Stimulated activated CD4-positive, alpha-beta T cell treated with anti-CD3 and anti-CD28 coated beads, Interleukin-12 subunit alpha, Interleukin-12 subunit beta, amount 100 ng/mL, for 48 hours (primary cell): ENCODE data around the gene PRAF2.
A peak's percentile ranks its signal among the peaks of the same experiment; 100 is the strongest.

Experiments
- DNase-seq, 3 donors: peaks; one replicate each; pipeline ENCODE4 v3.0.0-alpha.2; 2020; ENCODE audit warnings: low read depth in 2 of 3, low spot score in 1 of 3

PRAF2 gene, protein sequence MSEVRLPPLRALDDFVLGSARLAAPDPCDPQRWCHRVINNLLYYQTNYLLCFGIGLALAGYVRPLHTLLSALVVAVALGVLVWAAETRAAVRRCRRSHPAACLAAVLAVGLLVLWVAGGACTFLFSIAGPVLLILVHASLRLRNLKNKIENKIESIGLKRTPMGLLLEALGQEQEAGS

DNA sequence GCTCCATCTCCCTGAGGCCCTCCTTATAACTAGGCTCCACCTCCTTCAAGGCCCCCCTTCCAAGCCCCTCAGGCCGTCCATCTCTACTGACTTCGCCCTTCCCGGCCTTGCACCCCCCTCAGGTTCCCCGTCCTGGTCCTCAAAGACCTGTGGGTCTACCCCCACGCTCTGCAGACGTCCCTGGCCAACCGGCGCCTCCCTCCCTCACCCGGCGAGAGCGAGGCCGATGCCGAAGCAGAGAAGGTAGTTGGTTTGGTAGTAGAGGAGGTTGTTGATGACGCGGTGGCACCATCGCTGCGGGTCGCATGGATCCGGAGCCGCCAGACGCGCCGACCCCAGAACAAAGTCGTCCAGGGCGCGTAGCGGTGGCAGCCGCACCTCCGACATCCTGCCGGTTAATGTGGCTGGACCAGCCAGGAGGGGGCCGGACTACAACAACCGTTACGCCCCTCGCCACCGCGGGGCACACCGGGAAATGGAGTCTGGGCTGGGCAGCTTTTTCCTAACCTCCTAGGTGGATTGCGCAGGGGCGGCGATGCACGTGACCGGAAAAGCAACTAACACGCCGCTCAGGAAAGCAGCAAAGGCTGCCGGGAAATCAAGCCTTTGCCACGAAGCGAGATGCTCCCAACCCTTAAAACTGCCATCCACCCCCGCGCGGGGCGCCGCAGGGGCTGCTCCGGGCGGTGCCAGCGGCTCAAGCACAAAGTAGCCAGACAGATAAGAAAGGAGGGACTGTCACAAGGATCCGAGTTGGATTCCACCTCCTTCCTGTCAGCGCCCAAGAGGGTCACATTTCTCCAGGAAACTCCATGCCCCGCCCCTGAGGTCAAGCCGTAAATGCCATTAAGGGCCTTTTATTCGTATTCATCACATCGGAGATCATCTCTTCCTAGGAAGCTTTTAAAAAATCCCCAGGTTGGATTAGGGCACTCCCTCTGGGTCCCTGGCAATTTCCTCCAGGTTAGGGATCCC is at the start of gene PRAF2:
TSS of gene PRAF2 (minus strand) at position 402 of the 975 bp plus-strand sequence. CDS start at position 387, 15 bp downstream.
- peak; percentile 79 to 87 (median 85) for DNase-seq

DNA sequence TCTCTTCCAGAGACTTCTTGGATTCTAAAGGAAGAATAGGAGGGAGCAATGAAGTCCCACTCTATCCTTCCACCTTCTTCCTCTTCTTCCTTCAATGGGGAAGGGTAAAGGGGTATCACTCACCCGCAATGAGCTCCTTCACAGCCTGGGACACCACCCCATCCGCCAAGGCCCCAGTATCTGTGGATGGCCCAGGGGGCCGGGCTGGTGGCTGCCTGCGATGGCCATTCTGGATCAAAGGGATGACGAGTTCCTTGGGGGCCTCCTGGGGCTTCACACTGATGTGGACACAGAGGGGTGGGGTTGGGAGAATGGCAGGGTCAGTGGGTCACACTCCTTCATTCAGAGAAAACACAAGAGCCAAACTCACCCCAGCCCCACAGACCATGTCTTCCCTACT is 48.7 kb upstream of the PRAF2 start:
- DNase-seq = no peak

DNA sequence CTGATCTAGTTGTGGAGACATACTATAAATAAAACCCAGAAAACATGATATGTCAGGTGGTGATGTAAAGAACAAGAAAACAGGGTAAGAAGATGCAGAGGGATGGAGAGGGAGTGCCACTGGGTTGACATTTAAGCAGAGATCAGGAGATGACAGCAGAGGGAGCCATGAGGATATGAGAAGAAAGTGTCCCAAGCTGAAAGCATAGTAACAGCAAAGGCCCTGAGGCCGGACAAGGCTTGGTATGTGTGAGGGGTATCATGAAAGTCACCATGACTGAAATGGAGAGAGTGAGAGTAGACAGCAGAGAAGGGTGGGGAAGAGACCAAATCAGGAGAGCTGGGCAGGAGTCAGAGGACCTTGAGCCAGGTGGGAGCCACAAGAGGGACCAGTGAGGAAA is 46.3 kb upstream of the PRAF2 start:
- no peak for DNase-seq

DNA sequence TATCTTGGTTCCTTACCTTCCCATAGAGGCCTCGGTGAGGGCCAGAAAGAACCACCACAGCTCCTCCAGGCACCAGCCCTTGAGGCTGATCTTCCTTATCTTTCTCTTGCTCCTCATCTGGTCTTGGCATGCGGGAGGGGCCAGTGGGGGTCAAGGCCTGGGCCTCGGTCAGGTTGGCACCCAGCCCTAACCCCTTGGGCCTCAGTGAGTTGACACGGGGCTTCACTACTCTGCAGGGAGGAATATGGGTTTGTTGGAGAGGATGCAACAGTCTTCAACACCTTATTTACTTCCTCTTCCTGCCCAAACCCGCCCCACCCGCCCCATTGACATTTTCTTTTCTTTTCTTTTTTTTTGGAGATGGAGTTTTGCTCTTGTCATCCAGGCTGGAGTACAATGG is 43.8 kb upstream of the PRAF2 start:
- DNase-seq = no peak

DNA sequence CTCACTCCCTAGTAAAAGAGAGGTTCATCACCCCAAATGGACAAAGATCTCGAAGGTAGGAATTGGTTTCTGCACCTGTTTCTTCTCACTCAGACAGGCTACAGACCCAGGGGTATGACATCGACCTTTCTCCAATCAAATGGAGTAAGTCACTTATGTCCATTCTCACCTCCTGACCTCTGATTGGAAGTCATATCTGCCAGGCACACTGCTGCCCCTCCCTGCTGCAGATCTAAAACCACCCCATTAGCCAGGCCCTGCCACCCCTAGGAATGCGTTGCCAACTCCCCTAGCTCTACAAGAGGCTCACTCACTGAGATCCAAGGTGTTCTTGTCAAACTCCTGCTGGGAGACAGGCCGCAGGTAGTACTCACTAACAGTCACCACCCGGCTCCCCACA is 42.9 kb upstream of the PRAF2 start:
- DNase-seq = no peak

DNA sequence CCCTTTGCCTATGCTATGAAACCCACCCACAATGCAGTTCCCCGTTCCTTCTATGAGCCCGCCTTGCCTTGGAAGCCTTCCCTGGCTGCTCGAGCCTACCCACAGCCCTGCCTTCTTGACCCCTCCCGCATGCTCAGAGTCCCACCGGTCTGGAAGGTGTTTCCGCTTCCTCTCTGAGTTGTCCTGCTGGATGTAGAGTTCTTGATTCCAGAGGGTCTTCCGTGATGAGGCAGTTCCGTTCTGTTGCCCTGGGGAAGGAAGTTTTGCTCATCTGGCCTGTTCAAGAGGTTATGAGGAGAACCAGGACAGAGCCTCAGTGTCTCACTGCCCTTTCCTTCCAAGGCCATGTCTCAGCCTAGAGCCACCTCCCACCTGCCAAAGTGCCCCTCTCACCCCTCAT is 42.3 kb upstream of the PRAF2 start:
- DNase-seq = no peak

DNA sequence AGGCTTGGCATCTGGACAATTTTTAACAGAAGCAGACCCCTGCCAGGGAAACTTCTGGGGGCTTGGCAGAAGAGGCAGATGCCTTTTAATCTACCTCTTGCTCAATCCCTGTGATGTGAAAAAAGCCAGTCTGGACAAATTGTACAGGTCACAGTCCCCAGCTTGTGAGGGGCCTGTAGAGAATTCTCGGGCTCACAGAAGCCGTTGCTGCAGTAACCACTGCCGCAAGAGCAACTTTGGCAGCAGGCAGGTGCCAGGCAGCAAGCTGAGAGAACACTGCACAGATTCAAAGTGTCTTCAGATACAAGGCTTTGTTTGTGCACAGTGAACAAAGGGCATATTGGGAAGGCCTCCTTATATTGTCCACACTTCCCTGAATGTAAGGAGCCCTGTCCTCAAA is 38.0 kb upstream of the PRAF2 start:
- DNase-seq = no peak

DNA sequence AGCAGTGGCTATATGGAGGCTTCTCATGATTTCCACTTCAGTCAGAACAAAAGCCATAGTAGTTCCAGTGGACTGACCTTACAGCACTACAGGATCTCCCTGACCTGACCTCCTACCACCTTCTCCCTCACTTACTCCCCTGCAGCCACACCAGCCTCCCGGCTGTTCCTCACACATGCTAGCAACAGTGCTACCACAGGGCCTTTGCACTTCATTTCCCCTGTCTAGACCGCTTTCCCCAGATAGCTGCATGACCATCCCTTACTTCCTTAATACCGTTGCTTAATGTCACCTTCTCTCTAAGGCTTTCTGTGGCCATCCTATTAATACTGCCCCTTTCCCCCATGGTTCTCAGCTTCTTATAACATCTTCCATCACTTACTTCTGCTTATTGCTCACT is 36.6 kb upstream of the PRAF2 start:
- no peak for DNase-seq

DNA sequence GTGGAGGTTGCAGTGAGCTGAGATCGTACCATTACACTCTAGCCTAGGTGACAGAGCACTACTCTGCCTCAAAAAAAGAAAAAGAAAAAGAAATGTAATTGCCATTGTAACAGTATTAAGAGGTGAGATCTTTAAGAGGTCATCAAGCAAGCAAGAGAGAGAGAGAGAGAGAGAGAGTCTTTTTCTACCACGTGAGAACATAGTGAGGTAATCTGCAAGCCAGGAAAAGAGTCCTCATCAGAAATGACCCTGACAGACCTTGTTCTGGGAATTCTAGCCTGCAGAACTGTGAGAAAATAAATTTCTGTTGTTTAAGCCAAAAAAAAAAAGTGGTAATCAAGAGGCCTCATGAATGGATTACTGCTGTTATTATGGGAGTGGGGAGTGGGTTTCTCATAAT is 34.8 kb upstream of the PRAF2 start:
- DNase-seq = no peak

DNA sequence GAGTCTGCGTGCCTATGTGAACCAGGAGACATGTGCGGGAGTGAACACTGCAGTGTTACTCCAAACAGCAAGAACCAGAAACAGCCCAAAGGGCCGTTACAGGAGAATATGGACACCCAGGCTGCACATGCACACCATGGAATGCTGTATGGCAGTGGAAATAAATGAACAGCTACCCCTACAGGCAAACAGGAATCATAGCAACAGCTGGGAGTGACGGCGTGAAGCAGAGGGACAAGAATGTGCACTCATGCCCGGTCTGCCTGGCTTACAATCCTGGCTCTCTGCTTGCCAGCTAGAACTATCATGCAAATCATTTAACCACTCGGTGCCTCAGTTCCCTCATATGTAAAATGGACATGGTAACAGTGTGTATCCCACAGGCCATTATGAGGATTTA is 33.1 kb upstream of the PRAF2 start:
- DNase-seq = no peak

DNA sequence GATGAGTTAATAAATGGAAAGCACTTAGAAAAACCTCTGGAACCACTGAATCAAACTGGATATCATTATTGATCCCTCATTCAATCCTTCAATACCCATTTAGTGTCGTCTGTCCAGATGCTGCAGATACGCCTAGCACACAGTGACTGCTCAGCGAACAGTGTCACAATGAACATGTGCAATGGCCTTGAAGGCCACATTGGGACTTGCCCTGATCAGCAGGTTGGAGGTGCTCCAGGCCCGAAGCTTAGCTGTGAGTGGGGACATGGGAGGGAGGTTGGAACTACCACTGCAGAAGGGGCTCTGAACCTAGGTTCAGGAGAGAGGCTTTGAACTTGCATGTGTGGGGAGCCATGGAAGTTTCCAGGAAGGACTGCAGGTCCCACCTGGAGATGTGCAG is 32.5 kb upstream of the PRAF2 start:
- no peak for DNase-seq

DNA sequence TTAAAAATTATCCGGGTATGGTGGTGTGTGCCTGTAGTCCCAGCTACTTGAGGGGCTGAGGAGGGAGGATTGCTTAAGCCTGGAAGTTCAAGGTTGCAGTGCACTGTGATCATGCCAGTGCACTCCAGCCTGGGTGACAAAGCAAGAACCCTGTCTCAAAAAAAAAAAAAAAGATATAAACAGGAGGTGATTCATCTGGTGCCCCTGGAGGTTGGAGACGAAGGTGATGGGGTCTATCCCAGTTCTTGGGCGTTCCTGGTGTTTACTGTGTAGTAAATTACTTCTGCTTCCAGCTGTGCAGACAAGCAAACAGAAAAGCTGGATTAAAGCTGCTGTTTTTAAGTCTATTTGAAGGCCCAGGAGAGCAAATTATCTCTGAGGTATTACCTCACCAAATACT is 29.8 kb upstream of the PRAF2 start:
- DNase-seq = no peak

DNA sequence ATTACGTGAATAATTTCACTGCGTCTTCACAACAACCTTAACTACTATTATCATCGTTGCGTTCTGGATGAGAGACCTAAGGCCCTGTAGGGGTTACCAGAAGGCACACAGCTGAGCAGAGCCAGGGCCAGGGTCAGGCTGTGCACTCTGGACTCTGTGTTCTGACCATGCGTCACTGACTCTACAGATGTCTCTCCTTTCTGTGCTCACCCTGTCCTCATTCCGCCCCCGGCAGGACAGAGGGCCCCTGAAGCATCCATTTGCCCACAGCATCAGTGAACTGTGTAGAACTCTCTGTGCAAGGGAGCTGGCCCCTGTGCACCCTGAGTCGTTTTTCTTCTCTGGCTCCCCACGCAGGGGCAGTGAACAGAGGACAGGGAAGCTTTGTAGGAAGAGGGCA is 28.4 kb upstream of the PRAF2 start:
- no peak for DNase-seq

DNA sequence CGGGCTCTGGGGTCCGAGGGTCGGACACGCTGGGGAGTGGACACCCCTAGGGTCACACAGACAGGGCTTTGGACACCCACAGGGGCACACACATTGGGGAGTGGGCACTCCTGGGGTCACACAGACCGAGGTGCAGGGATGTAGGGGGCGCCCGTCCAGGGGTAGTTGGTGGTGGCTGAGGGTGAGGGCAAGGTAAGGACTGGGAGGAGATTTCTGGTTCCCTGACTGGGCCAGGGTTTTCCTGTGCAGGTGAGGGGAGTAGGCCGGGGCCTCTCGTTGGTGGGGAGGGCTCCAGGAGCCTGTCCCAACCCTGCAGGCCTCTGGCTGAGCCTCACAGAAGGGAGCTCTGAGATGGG is 27.8 kb upstream of the PRAF2 start:
- DNase-seq = no peak

DNA sequence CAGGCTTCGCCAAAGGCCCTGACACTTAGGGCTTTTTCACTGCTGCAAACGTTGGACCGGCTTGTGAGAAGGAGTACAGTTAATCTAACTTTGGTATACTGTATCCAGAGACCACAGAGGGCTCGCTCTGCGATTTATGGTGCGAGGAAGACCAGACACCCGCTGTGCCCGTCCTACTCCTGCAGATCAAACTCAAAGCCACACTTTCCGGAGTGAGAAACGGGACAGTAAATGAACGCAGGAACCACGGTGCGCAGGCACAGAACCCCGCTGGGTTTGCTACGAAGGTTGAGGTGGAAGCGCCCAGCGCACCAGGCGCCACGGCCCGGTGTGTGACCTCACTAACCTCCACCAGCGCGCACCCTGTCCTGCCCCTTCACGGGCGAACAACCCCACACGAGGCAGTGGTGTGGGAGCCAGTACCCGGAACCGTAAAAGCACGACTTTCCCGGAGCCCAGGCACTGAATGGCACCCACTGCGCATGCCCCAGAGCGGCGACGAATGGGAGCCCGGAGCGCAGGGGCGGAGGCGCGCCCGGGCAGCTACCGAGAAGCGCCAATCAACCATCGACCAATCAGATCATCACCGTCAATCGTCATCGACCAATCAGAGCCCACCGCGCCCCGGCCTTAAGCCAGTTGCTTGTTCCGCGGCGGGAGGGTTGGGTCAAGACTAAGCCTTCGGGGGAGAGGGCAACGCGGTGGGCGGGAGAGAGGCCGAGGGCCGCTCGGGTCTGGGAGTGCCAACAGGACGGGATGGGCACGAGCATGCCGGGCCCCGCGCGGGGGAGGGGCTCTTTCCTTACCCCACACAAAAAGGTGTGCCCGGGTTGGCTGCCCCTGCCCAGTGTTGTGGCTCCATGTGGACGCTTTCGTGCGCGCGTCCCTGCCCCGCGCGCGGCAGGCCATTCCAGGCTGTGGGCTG is 27.2 kb upstream of the PRAF2 start:
- peak; percentile 74 to 80 (median 75) for DNase-seq

DNA sequence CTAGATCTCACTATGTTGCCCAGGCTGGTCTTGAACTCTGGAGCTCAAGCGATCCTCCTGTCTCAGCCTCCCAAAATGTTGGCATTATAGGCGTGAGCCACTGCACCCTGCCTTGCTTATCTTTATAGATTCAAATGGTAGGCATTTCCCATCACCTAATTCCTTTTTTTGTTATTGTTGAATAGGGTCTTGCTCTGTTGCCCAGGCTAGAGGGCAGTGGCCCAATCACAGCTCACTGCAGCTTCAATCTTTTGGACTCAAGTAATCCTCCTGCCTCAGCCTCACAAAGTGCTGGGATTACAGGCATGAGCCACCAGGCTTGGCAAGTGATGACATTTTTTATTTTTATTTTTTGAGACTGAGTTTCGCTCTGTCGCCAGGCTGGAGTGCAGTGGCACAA is 22.6 kb upstream of the PRAF2 start:
- DNase-seq = no peak

DNA sequence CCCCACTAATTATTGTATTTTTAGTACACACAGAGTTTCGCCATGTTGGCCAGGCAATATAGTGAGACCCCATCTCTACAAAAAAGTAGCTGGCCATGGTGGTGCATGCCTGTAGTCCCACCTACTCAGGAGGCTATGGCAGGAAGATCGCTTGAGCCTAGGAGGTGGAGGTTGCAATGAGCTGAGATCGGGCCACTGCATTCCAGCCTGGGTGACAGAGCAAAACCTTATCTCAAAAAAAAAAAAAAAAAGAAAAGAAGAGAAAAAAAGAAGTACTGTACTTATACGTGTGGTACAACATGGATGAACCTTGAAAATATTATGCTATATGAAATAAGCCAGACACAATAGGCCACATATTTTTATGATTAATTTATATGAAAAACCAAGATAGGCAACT is 15.8 kb upstream of the PRAF2 start:
- no peak for DNase-seq

DNA sequence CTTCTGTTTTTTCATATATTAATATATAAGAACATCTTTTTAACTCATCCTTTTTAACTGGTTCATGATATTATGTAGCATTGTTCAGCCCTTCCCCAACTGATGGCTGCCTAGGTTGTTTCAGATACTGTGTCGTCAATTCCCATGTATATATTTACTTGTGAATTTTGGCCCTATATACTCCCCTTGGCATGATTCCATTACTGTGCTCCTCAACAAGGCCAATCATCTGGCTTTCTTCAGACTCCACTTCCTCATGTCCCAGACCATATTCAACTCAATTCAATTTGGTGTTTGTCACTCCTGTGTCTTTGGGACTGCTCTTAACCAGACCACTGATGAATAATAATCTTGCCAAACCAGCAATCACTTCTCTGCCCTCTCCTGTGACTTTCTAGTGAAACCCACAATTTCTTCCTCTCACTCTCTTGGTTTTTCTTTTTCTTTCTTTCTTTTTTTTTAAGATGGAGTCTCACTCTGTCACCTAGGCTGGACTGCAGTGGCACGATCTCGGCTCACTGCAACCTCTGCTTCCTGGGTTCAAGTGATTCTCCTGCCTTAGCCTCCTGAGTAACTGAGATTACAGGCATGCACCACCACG is 8.6 kb upstream of the PRAF2 start:
- DNase-seq = no peak

DNA sequence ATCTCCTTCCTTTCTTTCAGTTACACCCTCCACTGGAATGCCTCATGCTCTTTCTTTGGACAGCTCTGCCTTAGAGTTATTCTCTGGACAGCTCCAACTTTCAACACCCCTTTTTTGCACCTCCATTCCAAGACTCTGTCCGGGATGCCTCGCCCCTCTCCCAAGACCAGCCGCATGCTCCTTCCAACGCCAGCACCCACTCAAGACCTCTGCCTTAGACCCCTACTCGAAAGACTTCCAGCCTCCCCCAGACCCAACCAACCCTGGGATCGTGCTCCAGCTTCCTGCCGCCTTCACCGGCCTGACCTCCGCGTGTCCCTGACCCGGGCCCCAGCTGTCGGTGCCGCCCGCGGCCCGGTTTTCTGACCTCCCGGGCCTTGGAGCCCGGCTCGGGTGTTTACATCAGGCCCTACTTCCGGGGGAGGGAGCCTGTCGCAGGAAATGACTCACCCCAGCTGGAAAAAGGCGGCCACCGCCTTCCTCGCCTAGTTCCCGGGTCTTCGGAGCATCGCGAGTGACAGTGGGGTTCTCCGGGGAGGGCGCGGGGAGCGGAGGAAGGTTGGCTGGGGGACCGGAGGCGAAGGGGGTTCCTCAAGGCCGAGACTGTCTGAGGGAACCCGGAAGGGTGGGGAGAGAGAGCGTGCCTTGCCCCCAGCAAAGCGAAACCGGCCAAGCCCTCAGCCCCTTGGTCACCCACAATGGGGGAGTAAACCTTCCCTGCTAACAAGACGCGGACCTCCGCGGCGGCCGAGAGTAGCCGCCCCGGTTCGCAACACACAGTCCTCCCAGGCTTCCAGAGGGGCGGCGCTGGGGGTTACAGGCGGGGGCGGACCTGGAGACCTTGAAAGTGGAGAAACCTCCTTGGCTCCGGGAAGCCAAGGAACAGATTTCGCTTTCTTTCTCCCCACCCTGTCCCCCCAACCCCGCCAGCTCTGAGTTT is 6.0 kb upstream of the PRAF2 start, which contains the start of gene WDR45:
TSS of gene WDR45 (minus strand) at position 399 of the 940 bp plus-strand sequence. CDS start 1,792 bp downstream, outside the sequence.
- peak; percentile 35 to 54 (median 47) for DNase-seq

DNA sequence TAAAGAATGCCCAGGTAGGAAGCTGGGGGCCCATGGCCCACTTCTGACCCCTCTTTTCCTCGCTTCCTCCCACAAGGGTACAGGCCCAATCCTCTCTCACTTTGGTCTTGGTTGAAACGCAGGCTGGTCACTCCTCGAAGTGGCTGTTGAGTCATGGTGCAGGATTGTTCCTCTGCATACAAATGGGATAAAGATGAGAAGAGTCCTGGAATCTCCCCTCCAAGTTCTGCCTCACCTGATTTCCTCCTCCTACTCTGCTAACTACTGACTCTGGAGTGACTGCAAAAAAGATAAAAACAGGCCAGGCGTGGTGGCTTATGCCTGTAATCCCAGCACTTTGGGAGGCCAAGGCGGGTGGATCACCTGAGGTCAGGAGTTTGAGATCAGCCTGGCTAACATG is 4.1 kb upstream of the PRAF2 start:
- no peak for DNase-seq
